Measurements from ENCODE around the gene SMARCAL1.

- TF ChIP-seq CTCF (IDR thresholded peaks at IDR 0.05): no peak
- TF ChIP-seq EZH2 (IDR thresholded peaks at IDR 0.05; ENCODE audit: borderline replicate concordance, insufficient read depth, low read depth, low read length, poor library complexity, severe bottlenecking): no peak
These were observed 17.4 kb upstream of the SMARCAL1 start for GRCh38 chr2:216394881-216395280.

Measured in B cell (primary cell).